GM19043 (cell line): ENCODE data around the gene HOXB1.
"Not testable (repeated sequence)": the region's sequence is repeated elsewhere in the genome, so short reads cannot be mapped to it uniquely, and the experiment has no call there.

Source experiments
- ATAC-seq: cut with Tn5 transposase; IDR thresholded peaks from one replicate; pipeline ENCODE4 v1.9.1; 2021; ENCODE audit warnings: low read depth; ENCODE audit not compliant: unreplicated experiment

The HOXB1 gene

DNA sequence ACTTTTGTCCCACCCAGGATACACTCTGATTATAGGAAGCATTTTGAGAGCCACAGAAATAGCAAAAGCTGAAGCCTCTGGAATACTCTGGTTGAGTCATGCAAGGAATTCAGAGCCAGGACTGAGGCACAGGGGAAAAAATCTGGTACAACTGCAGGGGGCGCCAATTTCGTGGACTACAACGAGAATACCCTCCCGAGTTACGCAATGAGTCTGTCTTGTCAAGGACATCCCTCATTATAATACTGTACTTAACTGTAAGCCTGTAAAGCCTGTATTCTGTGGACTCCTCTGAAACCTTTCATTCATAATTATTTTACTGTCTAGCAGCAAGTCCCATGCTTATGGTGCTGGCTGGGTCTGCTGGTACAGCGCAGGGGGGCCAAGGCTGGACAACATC lies 7.8 kb downstream of the HOXB1 start:
- no peak for ATAC-seq

DNA sequence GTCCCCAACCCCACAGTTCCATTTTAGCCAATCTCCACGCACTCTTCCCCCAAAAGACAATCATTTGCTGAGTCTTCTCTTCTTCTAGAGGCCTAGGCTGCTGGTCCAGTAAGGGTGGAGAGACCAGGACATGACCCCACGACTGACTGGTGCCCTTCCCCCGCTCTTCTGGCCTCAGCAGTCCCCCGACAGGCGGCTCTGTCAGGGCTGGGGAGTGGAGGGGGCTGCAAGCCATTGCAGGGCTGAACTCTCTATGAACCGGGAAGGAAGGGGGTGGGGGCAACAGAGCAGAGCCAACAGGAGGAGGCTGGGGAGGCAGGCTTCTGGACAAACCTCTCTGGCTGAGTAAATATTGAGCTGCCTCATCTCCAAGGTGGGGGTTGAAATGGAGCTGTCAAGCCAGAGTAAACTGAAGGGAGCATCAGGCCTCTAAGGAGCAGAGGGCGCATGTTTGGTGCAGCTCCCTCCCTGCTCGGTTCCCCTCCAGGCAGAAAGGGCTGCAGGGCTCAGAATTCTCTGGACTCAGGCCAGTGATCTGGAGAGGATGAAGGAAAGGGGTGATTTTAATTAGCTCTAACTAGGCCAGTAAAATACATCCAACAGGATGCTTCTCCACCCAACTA lies 8.7 kb downstream of the HOXB1 start:
- ATAC-seq = no peak

DNA sequence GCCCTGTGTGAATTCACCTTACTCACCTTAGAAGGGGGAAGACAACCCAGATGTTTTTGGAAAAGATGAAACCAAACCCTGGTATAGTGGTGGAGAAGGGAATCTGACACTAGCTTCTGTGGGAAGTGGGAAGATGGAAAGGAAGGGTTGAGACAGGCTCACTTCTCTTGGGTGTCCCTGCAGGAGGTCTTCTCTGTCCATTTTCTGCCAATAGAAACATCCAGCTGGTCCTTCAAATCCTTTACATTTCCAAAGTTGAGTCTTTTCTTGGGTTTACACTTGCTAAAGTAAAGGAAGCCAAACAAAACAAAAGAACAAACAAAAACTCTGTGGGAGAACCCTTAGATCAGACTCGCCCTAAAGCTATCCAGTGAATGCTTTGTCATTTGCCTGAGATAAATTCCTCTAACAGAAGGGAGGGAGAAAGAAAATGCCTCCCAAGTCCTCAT lies 10.2 kb downstream of the HOXB1 start:
- ATAC-seq = no peak

DNA sequence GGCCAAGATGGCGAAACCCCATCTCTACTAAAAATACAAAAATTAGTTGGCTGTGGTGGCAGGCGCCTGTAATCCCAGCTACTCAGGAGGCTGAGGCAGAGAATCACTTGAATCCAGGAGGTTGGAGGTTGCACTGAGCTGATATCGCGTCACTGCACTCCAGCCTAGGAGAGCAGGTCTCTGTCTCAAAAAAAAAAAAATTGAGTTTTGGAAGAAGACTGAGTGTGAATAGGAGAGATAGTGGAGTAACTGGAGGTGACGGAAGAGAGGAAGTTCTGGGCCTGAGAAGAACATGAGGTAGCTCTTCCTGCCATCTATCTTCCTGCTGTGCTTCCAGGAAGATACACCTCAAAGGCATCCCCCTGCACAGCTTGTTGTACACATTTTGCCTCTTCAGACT lies 11.4 kb downstream of the HOXB1 start:
- no peak for ATAC-seq

DNA sequence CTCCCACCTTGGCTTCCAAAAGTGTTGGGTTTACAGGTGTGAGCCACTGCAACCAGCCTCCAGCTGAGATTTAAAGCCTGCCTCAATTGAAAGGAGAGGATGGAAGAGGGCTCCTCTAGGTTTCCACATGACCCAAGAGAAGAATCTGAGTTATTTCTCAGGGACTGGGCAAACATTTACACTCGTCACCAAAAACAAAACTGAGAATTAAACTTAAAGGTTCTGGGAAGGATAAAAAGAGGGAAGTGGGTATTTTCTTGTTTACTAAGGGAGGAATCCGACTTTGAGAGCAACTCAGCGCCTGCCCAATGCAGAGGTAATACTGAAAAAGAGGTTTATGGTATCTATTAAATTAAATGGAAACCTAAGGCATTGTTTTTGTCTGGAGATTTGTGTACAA lies 13.3 kb downstream of the HOXB1 start:
- no peak for ATAC-seq

DNA sequence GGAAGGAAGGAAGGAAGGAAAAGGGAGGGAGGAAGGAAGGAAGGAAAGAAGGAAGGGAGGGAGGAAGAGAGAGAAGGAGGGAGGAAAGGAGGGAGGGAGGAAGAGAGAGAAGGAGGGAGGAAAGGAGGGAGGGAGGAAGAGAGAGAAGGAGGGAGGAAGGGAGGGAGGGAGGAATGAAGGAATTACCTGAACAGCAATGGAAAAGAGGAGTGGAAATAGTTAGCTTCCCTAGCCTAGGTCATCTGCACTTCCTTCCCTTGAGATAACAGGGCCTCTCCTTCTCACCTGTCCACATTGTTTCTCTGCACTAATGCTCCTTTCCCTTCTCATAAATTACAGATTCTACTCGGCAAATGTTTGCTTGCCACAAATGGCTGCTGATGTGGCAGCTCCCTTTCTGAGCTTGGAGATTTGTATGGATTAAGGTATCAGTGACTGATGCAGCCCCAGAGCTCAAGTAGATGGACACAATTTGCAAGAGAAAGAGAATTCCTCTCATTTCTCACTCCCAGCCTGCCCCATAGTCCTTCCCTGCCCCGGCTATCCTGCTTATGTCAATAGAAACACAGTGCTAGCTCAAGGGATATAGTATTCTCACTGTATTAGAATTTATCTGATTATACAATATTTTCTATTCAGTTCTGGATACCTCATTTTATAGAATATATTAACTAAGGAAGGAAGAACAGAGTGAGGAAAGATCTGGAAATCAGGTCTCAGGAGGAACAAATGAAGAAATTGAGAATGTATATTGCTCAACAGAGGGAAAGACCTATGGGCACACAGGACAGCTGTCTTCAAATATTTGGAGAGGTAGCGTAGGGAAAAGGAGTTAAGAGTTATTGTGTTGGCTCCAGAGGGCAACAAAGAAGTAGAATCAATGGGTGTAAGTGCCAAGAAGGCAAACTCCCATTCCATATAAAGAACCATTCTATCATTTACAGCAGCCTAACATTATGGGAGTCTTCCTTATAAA lies 14.6 kb downstream of the HOXB1 start:
- ATAC-seq = no peak

DNA sequence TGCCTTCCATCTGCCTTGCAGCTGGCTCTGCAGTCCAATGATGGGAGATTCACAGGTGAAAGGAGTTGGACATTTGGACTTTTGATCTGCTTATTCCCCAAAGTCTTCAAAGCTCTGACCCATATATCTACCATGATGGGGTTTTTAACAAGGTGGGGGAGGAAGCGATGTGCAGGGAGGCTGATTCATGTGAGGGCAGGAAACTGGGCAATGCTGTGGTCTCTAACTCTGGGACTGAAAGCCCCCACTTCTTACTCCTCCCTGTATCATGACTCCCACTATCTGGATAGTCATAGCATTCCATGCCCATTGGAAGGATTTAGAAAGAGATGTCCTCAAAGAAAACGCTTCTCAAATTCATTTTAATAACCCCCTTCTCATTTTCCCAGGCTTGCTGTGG lies 16.3 kb downstream of the HOXB1 start:
- ATAC-seq = no peak

DNA sequence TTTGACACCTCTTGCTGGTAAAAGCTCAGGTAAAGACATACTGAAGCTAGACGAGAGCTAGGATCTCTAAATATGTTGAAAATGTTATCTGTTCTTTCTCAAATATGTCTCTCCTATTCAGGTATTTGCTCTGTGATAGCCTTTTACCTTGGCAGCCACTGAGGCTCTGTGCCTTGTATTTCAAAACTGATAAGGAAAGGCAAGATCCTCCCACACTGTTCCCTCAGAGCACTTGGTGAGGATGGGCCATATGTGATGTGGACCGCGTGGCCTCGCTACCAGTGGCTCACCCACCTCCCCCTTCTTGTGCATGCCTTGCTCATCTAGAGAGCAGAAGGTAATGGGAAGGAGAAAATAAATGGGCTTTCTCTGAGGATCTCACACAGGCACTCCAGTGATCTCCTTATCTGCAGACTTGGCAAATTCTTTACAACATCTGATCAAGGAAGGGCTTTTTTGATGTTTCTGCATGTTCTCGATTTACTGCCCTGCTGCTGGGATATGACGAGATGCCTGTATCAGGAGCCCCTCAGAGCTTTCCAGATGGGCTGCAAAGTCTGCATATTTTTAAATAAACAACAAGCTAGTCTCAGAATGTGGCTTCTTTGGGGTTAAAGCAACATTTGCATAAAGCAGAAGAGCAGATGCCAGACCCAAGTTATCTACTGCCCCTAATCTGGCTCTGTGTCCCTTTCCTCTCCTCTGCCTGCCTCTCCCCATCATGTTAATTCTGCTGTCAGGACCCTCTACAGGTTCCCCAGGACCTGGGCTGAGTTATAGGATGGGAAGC lies 16.9 kb downstream of the HOXB1 start:
- no peak for ATAC-seq

DNA sequence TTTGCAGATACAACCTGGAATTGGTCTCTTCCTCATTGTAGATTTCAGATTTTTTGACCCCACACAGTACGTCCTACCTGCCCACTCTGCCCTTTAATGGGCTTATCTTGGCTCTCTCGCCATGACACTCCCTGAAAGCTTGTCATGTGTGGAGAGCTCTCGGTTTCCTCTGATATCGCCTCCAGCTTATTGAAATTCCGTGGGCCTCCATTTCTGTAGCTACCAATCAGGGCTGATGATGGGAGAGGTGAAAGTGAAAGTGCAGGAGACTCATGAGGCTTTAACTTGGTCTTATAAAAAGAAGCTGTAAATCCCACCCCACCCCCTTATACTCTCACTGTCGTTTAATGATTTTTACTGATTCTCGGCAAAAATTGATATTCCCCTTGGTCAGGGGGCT lies 17.7 kb downstream of the HOXB1 start:
- ATAC-seq = no peak

DNA sequence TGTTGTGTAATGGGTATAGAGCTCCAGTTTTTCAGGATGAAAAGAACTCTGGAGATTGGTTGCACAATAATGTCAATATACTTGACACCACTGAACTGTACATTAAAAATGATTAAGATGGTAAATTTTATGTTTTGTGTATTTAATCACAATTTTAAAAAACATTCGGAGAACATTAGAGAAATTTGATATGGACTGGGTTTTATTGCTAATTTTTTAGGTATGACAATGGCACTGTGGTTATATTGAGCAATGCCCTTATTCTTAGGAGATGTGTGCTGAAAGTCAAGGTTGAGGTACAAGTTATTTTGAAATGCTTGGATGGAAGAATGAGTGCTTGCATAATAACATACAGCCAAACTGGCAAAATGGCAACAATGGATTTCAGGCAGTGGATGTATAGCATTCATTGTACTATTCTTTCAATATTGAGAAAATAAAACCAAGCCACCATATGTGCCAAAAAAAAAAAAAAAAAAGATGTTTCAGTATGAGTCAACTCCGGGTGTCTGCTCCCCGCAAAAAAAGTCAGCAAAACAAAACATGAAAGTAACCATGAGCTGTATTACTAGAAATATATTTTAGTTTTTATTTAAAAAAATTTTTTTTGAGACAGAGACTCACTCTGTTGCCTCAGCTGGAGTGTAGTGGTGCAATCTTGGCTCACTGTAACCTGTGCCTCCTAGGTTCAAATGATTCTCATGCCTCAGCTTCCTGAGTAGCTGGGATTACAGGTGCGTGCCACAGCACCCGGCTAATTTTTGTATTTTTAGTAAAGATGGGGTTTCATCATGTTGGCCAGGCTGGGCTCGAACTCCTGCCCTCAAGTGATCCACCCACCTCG lies 19.8 kb downstream of the HOXB1 start:
- ATAC-seq = no peak

DNA sequence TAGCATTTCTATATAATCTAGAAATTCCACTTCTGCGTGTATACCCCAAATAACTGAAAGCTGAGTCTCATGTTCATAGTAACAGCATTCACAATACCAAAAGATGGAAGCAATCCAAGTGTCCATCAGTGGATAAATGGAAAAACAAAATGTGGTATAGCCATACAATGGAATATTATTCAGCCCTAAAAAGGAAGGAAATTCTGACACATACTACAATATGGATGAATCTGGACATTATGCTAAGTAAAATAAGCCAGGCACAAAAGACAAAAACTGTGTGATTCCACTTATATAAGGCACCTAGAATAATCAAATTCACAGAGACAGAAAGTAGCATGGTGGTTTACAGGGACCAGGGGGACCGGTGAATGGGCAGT lies 20.4 kb downstream of the HOXB1 start:
- ATAC-seq = no peak

DNA sequence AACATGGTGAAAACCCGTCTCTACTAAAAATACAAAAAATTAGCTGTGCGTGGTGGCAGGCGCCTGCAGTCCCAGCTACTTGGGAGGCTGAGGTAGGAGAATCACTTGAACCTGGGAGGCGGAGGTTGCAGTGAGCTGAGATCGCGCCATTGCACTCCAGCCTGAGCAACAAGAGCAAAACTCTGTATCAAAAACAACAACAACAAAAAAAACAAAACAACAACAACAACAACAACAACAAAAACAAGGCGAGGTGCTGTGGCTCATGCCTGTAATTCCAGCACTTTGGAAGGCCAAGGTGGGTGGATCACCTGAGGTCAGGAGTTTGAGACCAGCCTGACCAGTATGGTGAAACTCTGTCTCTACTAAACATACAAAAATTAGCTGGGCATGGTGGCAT lies 21.1 kb downstream of the HOXB1 start:
- not testable (repeated sequence) for ATAC-seq

DNA sequence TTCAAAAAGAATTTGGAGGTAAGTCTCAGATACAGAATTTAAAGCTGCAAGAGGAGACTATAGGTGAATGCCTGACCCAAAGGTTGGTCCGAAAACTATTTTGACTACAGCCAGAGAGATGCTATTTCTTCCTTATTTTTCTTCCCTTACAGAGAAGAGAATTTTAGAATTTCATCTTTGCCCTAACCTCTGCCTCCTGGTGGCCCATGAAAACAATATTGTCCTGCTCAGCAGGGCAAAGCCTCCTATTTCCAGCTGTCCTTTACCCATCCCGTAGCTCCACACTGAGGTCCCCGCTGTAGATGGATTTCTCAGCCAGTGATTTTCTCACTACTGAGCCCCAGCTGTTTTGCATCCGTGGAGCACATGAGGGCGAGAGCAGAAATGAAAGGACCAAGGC lies 24.6 kb downstream of the HOXB1 start:
- ATAC-seq = no peak

DNA sequence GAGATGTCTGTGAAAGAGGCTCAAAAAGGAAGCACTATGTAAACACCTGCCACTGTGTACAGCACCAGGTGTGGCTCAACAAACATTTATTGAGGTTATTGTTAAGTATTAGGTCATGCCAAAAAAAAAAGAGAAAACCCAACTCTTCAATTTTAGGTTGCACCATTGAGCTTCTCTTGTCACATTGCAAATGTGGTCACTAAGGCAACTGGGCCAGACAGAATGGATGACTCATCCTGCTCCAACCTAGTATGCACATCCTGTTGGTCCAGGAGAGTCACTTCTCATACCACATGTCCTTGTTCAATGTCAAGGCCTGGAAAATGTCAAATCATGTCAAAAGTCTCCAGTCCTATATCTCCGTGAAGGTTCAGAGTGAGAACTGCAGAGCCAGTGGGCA lies 25.0 kb downstream of the HOXB1 start:
- ATAC-seq = peak; percentile 71

DNA sequence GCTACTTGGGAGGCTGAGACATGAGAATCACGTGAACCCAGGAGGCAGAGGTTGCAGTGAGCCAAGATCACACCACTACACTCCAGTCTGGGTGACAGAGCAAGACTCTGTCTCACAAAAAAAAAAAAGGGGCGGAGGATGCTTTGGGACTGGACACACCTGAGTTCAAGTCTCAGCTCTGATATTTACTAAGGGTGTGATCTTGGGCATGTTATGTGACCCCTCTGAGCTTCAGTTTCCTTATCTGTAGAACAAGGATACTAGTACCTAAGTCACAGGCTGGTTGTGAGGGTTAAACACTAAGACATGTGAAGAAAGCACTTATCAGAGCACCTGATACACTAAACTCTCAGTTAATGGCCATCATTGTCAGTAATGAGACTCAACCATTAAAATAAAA lies 25.9 kb downstream of the HOXB1 start:
- ATAC-seq = no peak

DNA sequence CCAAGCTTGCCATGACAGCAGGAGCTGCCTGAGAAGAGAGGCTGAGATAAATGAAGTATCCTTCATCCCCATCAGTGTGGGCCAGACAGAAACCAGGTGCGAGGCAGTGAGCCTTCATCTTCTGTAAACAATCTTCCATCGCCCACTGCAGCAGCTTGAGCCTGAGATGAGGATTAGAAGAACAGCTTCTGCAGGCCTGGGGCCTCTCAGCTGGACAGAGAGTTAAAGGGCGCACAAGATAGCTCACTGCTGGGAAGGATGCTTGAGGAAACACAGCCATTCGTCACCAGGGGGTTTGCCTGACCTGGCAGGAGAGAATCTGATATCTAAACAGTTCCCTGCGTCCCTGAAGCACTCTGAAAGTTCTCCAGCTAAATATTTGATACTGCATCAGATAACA lies 27.1 kb downstream of the HOXB1 start:
- no peak for ATAC-seq

DNA sequence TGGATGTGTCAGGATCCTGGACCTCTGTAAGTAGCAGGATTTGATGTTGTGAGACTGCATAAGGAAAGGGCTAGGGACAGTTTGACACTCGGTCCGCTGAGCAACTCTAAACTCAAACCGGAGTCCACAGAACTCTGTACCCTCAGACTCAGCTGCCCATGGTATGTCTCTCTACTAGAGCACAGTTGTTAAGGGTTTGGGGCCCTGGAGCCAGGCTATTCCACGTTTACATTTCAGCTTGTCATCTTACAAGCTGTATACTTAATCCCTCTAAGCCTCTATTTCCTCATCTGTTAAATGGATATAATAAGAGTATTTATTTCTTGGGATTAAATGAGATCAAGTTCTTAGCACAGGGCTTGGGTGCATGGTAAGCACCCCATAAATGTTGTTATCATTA lies 27.9 kb downstream of the HOXB1 start:
- ATAC-seq = no peak

DNA sequence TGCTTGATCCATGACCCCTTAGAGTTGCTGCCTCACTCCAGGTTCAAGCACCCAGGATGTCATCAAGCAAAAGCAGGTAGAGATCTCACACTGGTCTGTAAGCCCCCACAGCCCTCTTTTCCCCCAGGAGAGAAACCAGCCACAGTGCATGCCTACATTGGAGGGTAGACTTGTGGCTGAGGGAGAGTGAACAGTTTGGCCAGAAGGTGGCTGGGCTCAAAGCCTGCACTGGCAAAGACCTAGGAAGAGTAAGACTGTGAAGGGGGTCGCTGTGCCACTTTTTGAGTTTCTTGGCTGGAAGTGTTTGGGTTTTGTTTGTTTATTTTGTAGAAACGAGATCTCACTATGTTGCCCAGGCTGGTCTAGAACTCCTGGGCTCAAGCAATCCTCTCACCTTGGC lies 28.5 kb downstream of the HOXB1 start:
- no peak for ATAC-seq

DNA sequence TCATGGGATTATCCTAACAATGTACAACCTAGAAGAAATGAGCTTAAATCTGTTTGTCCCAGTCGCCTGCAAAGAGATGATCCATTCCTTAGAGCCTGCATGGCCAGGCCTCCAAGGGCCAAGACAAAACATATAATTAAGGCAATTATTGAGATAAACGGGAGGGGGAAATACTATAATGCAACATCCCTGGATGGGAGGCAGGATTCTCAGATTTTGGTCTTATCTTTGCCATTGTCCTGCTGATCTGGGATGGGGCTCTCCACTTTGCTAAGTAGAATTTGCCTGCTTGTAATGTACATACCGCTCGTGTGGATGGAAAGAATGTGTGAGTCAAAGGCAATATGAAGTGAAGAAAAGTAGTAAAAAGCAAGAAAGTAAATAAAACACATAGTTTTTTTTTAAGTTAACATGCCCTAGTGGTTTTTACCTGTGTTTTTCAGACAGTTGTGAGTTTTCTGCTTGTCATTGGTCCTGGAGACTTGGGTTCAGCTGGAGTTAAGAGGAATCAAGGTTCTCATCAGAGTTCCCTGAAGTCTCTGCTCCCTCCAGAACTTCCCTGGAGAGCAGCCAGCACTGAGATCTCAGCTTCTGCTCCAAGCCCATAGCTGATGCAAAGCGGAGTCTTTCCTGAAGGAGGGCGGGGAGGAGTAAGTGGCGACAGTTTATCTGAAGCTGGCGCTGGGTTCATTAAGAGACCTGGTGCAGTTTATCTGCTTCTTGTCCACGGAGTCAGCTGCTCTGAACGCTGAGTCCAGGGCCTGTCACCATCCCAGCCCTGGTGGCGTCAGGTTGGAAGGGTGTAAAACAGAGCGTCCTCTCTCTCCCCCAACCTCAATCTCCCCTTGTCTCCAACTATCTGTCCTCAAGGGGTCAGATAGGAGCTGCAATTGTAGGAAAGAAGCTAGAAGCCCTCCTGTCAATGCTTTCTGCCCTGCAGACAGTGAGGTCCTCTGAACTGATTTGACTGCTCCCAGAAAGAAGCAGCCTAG lies 30.1 kb downstream of the HOXB1 start:
- ATAC-seq = no peak
